PFSK-1 (cell line): Measurements from ENCODE around the gene FMNL2.

Experiments used
- FOXP2 ChIP-seq: optimal IDR thresholded peaks from 2 replicates; pipeline ENCODE3; 2011; ENCODE audit warnings: borderline replicate concordance, control low read depth, inconsistent platforms; ENCODE audit not compliant: insufficient read depth; ENCODE audit errors: extremely low read length, extremely low read depth
- POLR2AphosphoS5 ChIP-seq: IDR thresholded peaks from 2 replicates; pipeline ENCODE4 v1.6.1; 2012; ENCODE audit warnings: low read depth, mild to moderate bottlenecking, control low read depth, low read length, moderate library complexity
- SIN3A ChIP-seq: IDR thresholded peaks from 2 replicates; pipeline ENCODE4 v1.6.1; 2012; ENCODE audit warnings: mild to moderate bottlenecking, low read length, moderate library complexity, borderline replicate concordance; ENCODE audit not compliant: insufficient read depth
- TAF1 ChIP-seq: IDR thresholded peaks from 2 replicates; pipeline ENCODE4 v1.6.1; 2012; ENCODE audit warnings: low read length, control low read depth, borderline replicate concordance; ENCODE audit not compliant: insufficient read depth
- TF ChIP-seq, protein P1 (sequence below), 2 experiments: IDR thresholded peaks; 2 replicates each; pipeline versions ENCODE4 v1.6.1 to v1.8.0; 2011 to 2012; ENCODE audit warnings: low read depth in 2 of 2, low read length in 2 of 2, control low read depth in 1 of 2, inconsistent platforms in 1 of 2, mild to moderate bottlenecking in 1 of 2, moderate library complexity in 1 of 2; ENCODE audit not compliant: insufficient read depth in 1 of 2

DNA sequence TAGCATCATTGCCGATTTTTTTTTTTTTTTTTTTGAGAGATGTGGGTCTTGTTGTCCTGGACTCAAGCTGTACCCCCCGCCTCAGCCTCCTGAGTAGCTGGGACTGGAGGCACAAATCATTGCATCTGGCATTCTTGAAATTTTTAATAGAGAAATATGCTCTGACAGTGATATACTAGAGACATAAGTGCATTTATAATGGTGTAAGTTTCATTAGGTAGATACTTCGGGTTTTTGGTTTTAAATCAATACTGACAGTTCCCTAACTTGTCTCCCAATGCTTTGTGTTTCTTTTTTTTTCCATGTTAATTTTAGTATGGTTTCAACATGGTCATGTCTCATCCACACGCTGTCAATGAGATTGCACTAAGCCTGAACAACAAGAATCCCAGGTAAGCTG, 243.6 kb downstream of the FMNL2 start:
- TF ChIP-seq TAF1 (no peak), POLR2AphosphoS5 (no peak), FOXP2 (no peak), SIN3A (no peak)
- TF ChIP-seq, protein P1, sequence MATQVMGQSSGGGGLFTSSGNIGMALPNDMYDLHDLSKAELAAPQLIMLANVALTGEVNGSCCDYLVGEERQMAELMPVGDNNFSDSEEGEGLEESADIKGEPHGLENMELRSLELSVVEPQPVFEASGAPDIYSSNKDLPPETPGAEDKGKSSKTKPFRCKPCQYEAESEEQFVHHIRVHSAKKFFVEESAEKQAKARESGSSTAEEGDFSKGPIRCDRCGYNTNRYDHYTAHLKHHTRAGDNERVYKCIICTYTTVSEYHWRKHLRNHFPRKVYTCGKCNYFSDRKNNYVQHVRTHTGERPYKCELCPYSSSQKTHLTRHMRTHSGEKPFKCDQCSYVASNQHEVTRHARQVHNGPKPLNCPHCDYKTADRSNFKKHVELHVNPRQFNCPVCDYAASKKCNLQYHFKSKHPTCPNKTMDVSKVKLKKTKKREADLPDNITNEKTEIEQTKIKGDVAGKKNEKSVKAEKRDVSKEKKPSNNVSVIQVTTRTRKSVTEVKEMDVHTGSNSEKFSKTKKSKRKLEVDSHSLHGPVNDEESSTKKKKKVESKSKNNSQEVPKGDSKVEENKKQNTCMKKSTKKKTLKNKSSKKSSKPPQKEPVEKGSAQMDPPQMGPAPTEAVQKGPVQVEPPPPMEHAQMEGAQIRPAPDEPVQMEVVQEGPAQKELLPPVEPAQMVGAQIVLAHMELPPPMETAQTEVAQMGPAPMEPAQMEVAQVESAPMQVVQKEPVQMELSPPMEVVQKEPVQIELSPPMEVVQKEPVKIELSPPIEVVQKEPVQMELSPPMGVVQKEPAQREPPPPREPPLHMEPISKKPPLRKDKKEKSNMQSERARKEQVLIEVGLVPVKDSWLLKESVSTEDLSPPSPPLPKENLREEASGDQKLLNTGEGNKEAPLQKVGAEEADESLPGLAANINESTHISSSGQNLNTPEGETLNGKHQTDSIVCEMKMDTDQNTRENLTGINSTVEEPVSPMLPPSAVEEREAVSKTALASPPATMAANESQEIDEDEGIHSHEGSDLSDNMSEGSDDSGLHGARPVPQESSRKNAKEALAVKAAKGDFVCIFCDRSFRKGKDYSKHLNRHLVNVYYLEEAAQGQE (IDR thresholded peaks at IDR 0.05; ENCODE audit: insufficient read depth in 1 of 2, low read depth in 2 of 2, low read length in 2 of 2) = no peak
